Measurements from ENCODE around the gene ANAPC2.
A peak's percentile ranks its signal among the peaks of the same experiment; 100 is the strongest.

The ANAPC2 gene

DNA sequence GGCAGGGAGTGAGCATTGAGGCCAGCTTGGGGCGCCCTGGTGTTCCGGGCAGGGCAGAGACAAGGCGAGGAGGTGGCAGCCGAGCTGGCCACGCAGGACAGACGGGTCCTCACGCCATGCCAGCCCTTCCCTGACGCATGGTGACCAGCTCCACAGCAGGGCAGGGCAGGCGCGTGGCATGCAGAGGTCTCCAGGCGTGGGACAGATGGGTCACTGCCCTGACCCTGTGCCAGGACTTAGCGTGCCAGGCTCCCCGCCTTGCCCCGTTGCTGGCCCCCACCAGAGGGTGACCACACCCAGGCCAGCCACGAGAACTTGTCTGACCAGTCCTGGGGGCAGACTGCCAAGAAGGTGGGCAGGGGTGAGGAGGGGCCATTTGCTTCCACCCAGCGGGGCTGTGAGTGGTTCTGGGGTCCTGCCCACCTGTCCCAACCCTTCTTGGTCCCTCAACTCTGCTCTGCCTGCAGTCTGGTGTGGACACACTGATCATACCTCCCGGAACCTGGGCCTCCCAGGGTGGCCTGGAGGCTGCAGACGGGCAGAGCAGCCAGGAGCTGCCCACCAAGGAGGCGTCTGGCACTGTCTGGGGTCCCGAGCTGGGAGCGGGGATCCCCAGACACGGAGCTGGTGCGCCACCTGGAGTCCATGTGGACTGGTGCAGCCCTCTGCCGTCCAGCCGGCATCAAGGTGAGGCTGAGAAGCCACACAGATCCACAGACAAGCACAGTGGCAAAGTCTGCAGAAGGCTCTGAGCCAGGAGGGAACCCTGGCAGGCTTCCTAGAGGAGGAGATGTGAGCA is 38.9 kb upstream of the ANAPC2 start, which contains the start of gene RNF224:
RNF224 (plus strand) TSS at position 449 of the 799 bp plus-strand sequence. CDS start 834 bp downstream, outside the sequence.
- peak; percentile 83 for DNase-seq

DNA sequence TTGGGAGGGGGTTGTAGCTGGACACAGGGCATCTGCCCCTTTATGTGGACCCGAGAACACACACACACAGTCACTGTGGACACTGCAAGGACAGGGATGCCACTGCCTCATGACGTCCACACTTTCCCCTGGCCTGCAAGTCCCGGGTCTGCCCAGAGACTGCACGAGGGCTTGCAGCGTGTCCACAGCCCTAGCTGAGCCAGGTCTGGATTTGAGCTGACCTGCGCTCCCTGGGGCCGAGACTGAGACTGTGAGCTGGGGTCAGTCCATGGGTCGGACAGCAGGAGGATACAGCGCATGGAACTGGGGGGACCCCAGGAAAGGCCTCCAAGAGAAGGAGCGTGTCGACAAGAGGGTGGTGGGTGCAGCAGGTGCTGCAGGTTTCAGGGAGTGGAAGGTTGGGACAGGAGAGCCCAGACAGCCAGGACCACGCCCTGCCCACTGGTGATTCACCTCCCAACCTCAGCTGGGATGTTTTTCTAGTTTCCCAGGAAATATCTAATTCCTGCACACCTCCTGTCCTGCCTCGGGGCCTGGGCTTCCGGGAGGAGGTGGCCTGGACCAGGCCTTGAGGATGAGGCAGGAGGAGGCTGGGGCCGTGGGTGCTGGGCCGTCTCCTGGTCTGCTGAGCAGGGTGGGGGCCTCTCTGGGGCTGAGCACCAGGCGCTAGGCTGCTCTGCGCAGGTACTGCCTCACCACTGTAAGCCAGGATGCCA is 38.1 kb upstream of the ANAPC2 start:
- no peak for DNase-seq

DNA sequence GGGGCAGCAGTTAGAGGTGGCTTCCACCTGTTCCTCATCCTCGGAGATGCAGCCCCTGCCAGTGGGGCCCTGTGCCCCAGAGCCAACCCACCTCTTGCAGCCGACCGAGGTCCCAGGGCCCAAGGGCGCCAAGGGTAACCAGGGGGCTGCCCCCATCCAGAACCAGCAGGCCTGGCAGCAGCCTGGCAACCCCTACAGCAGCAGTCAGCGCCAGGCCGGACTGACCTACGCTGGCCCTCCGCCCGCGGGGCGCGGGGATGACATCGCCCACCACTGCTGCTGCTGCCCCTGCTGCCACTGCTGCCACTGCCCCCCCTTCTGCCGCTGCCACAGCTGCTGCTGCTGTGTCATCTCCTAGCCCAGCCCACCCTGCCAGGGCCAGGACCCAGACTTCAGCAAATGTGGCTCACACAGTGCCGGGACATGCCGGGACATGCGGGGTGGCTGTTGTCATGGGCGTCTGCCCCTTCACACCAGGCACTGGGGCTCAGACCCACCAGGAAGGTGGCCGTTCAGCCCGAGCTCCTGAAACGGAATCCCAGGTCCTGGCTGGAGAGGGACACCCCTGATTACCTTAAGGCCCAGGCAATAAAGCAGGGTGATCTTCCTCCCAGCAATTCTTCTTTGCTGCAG is 37.5 kb upstream of the ANAPC2 start:
- DNase-seq, result no peak

DNA sequence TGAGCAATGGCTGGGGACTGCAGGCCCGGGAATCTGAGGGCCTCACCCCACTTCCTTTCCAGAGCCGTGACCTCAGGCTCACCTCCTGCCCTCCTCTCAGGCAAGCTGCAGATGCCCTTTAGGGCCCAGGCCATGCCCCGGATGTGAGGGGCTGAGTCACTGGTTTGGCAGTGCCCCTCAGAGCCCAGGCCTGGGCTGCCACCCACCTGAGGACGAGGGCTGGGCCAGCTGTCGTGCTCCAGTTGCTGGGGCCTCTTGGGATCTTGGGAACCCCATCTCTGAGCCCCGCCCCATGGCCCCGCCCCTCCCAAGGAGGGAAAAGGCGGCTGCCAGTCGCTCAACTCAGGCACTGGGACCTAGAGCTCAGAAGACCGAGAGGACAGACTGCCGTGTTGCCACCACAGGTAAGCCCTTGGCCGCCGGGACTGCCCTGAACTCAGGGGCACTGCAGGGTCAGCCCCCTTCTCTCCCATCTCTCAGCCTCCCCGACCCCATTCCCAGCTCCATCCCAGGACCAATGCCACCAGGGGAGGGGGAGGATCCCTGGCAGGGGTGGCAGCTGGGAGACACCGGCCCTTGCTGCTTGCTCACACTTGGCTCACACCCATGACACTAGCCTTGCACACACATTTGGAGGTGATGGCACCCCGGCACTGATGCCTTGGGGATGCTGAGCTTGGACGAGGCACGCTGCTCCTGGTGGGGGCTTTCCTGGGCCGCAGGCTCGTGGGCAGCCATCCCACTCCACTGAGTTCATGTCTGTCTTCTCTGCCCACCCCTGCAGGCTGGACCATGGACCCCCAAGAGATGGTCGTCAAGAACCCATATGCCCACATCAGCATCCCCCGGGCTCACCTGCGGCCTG is 36.7 kb upstream of the ANAPC2 start, which contains the start of gene CYSRT1:
CYSRT1 (plus strand) TSS at position 345 of the 865 bp plus-strand sequence; CDS start at position 793, 448 bp downstream.
- no peak for DNase-seq

DNA sequence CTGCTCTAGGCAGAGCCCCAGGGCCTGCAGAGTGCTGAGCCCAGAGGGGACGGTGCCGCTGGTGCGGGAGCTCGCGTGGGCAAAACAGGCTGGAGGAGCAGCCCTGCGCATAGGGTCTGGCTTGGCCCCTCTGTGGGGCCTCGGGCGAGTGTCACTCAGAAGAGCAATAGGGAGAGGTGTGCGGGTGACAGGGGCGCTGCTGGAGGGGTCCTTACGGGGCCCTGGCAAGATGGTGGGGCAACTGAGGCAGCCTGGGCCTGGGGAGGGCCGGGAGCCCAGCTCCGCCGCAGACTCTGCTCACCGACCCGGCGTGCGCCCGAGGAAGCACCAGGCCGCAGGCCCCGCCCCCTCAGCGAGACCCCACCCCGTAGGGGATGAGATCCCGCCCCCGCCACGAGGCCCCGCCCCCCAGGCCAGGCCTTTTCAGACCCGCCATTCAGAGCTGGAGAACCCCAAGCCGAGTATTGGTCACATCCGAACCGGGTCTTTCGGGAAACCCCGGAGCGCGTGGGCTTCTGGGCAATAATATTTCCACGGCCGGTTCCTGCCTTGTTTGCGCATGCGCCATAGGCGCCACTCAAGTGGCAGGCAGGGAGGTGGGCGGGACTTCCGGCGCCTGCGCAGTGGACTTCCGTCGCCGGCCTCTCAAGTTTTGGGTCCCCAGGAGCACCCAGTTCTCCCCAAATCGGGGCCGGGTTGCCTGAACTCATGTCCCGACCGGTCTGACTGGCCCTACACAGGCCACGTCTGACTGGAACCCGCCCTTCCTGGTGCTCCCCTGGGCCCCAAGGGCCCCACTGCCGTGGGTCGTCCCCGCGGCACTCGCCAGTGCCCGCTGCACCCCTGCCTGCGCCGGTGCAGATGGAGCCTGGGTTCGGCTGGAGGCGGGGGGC is 35.0 kb upstream of the ANAPC2 start:
- peak; percentile 99 for DNase-seq

DNA sequence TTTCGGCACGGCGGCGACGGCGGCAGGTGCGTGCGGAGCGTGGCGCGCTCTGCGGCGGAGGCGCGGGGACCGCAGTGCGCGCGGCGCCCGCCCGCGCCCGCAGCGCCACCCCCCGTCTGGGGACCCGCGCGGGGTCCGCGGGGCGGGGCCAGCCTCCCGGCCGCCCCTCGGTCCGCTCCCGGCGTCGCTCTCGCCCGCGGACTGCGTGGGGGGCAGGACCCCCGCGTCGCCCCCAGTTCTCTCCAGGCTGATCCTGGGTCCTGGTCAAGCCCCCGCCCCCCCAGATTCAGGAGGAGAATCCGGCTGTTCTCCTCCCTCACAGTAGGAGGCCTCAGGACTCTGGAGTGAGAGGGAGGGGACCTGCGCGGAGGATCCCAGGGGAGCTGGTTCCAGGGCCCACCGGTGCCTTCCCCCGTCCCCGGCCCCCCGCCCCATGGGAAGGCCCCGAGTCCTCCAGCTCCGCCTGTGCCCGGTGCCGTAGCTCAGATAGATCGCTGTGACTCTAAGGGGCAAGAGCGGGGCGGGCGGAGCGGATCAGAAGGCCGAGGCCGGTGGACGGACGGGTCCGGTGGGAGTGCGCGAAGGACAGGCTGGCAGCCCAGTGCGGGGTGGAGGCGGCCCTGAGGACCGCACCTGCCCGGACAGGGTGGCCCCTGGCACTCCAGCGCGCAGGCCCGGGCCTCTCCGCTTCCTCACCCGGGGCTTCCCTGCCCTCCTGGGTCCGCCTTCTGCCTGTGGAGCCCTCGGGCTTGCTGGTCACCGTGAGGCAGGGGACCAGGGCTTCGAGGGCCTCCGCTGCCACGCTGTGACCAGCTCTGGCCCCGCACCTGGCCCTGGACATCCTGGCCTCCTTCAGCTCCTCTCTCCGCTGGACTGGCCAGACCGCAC is 34.1 kb upstream of the ANAPC2 start, which contains the start of gene RNF208:
RNF208 (minus strand) TSS at position 51 of the 888 bp plus-strand sequence. CDS start 1,028 bp downstream, outside the sequence.
- DNase-seq, result no peak

DNA sequence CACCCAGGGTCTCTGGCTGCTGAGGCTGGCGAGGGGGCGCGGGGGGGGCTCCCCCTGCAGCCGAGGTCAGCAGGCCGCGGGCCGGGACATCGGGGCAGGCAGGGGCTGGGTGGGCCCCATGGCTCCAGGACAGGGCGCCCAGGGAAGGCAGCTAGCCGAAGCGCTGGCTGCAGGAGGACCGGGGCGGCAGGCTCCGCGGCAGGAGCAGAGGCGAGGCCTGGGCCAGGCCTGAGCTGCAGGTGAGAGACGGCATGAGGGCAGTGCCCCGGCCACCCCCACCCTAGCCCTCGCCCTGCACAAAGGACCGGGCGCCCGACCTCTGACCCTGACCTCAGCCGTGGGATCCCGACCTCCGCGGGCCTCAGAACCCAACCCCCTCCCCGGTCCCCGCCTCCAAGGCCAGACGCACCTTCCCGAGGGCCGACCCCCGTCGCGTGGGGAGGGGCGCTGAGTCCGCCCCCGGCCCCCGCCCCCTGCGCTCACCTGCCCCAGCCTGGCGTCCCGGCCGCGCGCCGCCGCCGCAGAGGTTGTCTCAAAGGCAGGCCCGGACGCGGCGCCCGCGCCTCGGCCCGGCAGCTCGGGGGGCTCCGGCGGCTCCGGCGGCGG is 33.2 kb upstream of the ANAPC2 start:
- DNase-seq, result no peak

DNA sequence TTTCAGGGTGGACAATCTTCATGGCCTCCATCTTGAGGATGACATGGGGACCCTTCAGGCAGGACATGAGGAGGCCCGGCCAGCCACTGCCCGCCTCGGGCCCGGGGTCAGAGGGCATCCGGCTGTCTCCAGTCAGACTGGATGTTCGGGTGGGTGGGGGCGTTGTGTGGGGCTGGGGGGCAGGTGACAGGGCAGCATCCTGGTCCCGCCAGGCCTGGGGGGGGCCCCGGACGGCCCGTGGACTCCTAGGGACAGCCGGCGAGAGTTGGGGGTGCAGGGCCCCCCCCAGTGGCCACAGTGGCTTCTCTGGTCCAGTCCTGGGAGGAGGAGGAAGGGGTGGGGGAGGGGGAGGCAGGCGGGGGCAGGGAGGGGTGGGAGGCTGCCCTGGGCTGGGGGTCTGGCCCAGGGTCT is 32.7 kb upstream of the ANAPC2 start:
- no peak for DNase-seq

DNA sequence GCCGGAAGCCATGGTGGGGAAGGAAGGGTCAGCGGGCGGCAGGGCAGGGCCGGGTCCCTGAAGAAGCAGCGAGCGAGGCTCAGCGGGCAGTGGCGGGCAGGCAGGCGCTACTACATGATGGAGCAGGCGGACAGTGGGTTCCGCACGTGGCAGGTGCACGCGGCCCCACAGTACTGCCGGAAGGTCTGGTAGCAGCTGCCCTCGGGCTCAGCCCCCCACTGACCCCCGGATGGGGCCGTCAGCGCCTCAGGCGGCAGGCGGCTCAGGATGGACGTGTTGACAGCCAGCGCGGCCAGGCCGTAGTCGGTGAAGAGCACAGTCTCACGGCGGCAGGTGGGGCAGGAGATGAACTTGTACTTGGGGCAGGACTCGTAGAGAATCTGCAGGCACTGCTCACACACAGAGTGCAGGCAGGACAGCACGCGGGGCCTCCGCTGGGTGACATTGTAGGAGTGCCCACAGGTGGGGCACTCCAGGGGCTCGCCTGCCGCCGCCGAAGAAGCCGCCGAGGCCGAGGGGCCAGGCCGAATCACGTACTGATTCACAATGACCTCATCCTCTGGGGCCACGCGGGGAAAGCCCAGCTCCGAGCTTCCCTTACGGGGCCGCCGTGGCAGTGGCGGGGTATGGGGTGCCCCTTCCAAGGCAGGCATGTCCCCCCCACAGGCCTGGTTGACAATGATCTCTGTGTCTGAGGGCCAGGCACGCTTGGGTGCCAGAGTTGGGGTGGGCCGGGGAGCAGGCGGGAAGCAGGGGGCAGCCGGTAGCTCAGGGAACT is 32.1 kb upstream of the ANAPC2 start:
- no peak for DNase-seq

DNA sequence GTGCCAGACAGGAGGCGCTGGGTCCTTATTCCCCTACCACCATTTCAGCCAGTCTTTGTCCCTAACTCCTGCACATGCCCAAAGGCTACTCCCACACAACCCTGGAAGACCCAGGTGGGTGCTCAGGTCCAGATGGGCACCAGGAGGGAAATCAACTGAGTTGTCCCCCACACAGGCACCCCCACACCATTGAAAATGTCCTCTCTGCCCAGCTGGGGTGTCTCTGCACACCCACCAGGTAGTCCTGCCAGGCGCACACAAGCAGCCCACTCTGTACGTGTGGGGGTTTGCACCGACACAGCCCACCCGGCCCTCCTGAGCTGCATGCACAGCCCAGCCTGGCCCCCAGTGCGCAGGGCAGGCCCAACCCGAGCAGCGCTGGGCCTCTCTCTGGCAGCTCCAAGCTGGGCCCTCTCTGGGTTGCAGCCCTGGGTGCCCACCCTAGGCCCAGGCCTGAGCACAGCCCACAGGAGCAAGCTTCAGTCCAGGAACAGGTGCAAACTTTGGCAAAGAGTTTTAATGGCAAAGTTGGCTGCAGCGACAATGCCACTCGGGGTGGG is 31.5 kb upstream of the ANAPC2 start:
- DNase-seq, result no peak

DNA sequence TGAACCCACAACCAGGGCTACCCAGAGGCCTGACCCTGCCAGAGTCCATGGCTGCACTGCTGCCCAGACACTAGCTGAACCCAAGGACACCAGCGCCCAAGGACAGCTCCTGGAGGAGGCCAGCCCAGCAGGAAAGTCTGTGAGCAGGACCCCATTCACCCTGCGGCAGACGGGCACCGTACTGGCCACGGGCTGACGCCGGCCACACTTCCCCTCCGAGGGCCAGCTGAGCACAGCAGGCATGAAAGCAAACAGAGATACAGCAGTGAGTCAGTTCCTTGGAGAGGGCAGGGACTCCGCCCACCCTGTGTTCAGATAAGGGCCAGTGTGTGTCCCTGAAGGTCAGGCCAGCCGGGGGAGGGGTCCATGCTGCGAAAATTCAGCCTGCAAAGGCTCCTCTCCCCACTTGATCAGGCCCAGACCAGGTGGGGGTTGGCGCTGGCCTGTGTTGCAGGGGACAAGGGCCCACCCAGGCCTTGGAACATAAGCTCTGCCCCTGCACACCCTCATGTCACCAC is 30.5 kb upstream of the ANAPC2 start:
- DNase-seq, result peak; percentile 83

DNA sequence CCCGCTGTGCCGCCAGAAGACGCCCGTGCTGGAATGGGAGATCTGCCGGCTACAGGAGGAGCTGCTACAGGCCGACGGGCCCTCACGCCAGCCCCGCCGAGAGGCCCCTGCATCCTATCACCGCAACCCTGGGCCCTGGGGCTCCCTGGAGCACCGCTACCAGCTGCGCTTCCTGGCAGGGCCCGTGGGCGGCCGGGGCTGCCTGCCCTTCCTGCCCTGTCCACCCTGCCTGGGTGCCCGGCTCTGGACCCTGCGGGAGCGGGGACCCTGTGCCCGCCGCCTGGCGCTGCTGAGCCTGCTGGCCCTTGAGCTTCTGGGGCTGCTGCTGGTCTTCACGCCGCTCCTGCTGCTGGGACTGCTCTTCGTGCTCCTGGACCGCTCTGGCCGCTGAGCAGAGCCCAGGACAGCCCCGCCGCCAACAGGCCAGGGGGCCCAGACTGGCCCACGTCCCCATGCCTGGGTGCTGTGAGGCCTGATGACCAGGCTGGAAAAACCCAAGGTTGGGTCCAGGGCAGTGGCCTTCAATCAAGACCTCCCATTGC is 29.9 kb upstream of the ANAPC2 start:
- DNase-seq, result no peak

DNA sequence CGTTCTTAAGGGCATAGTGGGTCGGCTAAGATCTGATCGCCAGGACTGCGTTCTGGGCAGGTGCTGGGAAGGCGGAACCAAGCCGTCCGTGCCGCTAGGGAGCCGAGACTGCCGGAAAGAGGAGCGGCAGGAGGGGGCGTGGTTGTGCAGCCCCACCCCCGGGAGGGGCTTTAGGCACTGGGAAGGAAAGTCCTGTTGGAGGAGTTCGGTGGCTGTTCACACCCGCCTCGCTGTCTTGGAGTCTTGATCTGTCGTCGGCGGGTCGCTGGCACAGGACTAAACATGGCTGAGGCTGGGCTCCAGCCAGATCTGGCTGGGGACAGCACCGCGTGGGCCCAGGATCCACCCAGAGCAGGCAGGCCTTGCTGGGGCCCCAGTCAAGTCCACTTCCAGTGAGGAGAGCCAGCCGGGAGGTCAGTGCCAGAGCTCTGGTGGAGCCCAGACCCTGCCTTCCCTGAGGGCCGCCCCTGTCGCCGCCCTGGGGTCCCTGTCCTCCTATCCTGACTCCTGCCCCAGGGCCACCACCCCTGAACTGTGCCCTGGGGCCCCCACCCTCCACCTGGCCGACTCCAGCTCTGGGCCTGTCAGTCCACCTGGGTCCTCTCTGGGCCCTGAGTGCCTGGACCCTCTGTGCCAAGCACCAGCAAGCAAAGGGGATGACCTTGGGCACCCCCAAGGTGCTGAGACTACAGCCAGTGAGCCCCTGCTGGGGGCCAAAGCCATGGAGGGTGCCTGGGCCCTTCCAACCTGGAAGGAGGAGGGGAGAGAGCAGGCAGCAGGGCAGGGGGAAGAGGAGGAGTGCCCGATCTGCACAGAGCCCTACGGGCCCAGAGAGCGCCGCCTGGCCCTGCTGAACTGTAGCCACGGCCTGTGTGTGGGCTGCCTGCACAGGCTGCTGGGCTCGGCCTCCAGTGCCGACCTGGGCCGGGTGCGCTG is 29.2 kb upstream of the ANAPC2 start:
- DNase-seq, result peak; percentile 34

DNA sequence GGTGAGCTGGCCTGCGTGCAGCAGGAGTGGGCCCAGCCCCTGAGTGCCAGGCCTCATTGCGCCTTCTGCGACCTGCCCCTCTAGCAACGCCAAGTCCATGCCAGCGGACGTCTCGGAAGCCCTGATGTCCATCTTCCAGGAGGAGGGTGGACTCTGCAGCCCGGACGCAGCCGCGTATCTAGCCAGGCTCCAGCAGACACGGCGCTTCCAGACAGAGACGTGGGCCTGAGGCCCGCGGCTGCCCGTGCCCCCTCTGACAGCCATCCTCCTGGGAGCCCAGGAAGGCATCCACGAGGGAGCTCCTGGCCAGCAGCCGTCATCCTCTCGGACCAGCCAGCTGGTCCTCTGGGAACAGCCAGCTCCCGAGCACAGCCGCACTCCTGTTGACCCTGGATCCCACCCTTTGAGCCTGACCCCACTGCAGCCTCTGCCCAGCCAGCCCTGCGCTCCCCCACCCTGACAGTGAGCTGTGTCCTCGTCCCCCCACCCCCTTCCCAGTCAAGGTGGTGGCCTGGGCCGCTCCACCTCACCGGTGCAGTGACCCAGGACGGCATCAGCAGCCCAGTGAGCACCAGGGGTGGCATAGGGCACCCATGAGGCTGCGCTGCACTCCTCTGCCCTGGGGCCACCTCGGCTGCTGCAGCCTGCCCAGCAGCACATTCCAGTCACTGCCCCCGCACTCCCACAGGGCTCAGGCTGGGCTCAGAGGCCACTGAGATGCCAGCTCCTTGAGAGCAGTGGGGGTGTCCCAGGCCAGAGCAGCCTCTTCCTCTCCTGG is 28.0 kb upstream of the ANAPC2 start:
- no peak for DNase-seq

DNA sequence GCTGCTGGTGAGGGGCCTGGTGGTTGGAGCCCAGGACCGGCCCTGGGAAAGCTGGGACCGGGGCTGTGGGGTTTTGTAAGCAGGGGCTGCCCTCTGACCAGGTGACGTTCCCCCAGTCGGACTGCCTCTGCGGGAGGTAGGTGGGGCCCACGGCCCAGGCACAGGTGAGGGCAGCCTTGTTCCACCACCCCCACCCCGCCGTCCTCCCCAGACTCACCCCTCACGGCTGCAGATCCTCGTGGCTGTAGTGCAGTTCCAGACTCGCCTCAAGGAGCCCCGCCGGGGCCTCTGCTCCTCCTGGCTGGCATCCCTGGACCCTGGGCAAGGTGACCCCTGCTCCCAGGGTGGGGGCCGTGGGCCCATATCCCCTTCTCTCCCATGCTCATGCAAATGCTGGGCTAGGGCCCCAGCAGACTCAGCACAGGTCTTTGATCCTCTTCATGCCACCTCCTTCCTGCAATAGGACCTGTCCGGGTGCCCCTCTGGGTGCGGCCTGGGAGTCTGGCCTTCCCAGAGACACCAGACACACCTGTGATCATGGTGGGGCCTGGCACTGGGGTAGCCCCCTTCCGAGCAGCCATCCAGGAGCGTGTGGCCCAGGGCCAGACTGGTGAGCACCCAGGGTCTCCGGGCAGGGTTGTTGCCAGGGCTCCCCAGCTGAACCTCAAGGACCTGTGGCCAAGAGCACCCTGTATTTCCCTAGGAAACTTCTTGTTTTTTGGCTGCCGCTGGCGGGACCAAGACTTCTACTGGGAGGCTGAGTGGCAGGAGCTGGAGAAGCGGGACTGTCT is 27.0 kb upstream of the ANAPC2 start:
- no peak for DNase-seq

All from hematopoietic multipotent progenitor cell treated with erythropoietin and hydrocortisone succinate and interleukin-3 and kit ligand, for 8 days (in vitro differentiated cells).